Neural progenitor cell (in vitro differentiated cells): Measurements from ENCODE around the gene CBFB.

Experiments
- EZH2 ChIP-seq: fragments of 200-600 bp; sonication (generic); IDR thresholded peaks from 2 replicates; pipeline ENCODE4 v1.6.1; 2017; ENCODE audit warnings: antibody characterized with exemption, mild to moderate bottlenecking, moderate library complexity
- EZH2phosphoT487 ChIP-seq: fragments of 200-600 bp; sonication (generic); IDR thresholded peaks from 2 replicates; pipeline ENCODE4 v1.6.1; 2017; ENCODE audit warnings: antibody characterized with exemption
- TF ChIP-seq, protein P1 (sequence below): fragments of 200-600 bp; sonication (generic); IDR thresholded peaks from 2 replicates; pipeline ENCODE4 v1.5.1; 2017; ENCODE audit warnings: antibody characterized with exemption, mild to moderate bottlenecking

DNA sequence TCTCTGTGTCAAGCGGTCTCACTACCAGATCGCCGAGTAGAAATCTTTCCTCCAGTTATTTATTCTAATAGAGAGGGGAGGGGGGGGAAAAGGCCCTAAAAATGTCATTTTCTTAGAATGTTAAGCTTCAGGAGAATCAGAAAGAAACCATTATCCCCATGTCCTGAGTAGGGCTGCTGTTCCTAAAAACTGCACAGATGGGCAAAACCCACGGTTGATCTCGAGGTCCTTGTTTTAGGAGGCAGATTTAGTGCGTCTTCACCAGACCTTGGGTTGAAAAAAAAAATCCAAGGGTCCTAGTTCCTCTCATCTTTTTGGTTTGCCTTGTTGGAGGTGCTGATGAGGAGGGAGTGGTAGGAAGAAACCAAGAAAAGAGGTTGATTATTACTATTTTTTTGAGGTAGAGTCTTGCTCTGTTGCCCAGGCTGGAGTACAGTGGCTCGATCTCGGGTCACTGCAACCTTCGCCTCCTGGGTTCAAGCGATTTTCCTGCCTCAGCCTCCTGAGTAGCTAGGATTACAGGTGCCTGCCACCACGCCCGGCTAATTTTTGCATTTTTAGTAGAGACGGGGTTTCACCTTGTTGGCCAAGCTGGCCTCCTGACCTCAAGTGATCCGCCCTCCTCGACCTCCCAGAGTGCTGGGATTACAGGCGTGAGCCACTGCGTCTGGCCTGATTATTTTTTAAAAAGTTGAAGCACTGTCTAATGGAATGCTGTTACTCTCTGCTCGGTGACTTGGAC, 1.4 kb downstream of the CBFB start:
- TF ChIP-seq, protein P1, sequence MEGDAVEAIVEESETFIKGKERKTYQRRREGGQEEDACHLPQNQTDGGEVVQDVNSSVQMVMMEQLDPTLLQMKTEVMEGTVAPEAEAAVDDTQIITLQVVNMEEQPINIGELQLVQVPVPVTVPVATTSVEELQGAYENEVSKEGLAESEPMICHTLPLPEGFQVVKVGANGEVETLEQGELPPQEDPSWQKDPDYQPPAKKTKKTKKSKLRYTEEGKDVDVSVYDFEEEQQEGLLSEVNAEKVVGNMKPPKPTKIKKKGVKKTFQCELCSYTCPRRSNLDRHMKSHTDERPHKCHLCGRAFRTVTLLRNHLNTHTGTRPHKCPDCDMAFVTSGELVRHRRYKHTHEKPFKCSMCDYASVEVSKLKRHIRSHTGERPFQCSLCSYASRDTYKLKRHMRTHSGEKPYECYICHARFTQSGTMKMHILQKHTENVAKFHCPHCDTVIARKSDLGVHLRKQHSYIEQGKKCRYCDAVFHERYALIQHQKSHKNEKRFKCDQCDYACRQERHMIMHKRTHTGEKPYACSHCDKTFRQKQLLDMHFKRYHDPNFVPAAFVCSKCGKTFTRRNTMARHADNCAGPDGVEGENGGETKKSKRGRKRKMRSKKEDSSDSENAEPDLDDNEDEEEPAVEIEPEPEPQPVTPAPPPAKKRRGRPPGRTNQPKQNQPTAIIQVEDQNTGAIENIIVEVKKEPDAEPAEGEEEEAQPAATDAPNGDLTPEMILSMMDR = no peak
- TF ChIP-seq EZH2phosphoT487 (no peak), EZH2 (no peak)
